Small intestine (tissue), 7 donors: Measurements from ENCODE around the gene PRPF31. TPM values are rescaled to one million over a fixed set of nuclear protein-coding genes. Genes with fewer than 3 reads are reported as not detected.
A peak's percentile ranks its signal among the peaks of the same experiment; 100 is the strongest.

ENCODE experiments used
- DNase-seq, 2 donors: peaks; one replicate each; pipeline versions ENCODE4 v3.0.0 to v3.0.0-alpha.2; 2013
- FAIRE-seq: peaks from 2 replicates; lab custom pipeline; 2012; peaks lifted over from hg19 to GRCh38; lab: Jason Lieb, UNC
- H3K27ac ChIP-seq, 3 donors: one replicate each; pipeline ENCODE4 v1.5.1; 2013; ENCODE audit warnings: low read length in 2 of 3, mild to moderate bottlenecking in 2 of 3, control low read depth in 1 of 3, inconsistent platforms in 1 of 3, low read depth in 1 of 3, moderate library complexity in 1 of 3
- H3K27me3 ChIP-seq, 3 donors: one replicate each; pipeline ENCODE4 v1.6.1; 2013; ENCODE audit warnings: low read length in 3 of 3, inconsistent platforms in 1 of 3; ENCODE audit not compliant: control insufficient read depth in 3 of 3, insufficient read depth in 3 of 3
- H3K36me3 ChIP-seq, 3 donors: one replicate each; pipeline ENCODE4 v1.6.1; 2013; ENCODE audit warnings: low read length in 3 of 3, inconsistent platforms in 1 of 3, low read depth in 1 of 3, mild to moderate bottlenecking in 1 of 3, moderate library complexity in 1 of 3; ENCODE audit not compliant: control insufficient read depth in 3 of 3, insufficient read depth in 2 of 3
- H3K4me1 ChIP-seq, 3 donors: one replicate each; pipeline ENCODE4 v1.6.1; 2013; ENCODE audit warnings: low read length in 2 of 3, inconsistent platforms in 1 of 3, low read depth in 1 of 3, mild to moderate bottlenecking in 1 of 3, moderate library complexity in 1 of 3; ENCODE audit not compliant: control insufficient read depth in 3 of 3, insufficient read depth in 2 of 3
- H3K4me3 ChIP-seq, 3 donors: one replicate each; pipeline ENCODE4 v1.5.1; 2013; ENCODE audit warnings: low read length in 3 of 3, control low read depth in 1 of 3, inconsistent platforms in 1 of 3, low read depth in 1 of 3, mild to moderate bottlenecking in 1 of 3, moderate library complexity in 1 of 3
- H3K9me3 ChIP-seq, 2 donors: one replicate each; pipeline ENCODE4 v1.6.1; 2013; ENCODE audit warnings: low read depth in 1 of 2, low read length in 1 of 2; ENCODE audit not compliant: control insufficient read depth in 2 of 2, insufficient read depth in 1 of 2
- WGBS, 3 donors: extraction: QIAGEN DNeasy Blood & Tissue Kit; methylation state at CpG; one replicate each; pipeline ENCODE4 v1.1.7; 2013; 5-methylcytosine and 5-hydroxymethylcytosine counted together
- polyA plus RNA-seq, 4 donors: library from polyadenylated mRNA; stranded (reverse) in 3 of 4; unstranded in 1 of 4; fragments of 200-250 nt in 3 of 4; fragments of 120-200 nt in 1 of 4; gene quantifications; one replicate each; pipeline versions ENCODE4 v1.2.1 to v1.2.3, GENCODE V29; 2013
- donor health status: healthy with polysubstance abuse.
- donor health status: control.
- donor health status: control.
- donor health status: Bipolar disorder and iron deficiency.
- donor health status: healthy.

Gene PRPF31
- polyA plus RNA-seq, 4 donors: 44.3 to 57.0 (median 47.4) TPM

- Histone ChIP-seq H3K36me3 (peaks cover 12 to 41% (median 15%) of the 10 kb centered on the region in 3 donors), H3K4me3 (peak within 1 kb of the TSS; percentile 42 to 85 (median 64)), H3K4me1 (peaks cover 5 to 45% (median 20%) of the 10 kb centered on the region in 3 donors), H3K27me3 (no peaks in the 10 kb centered on the region), H3K27ac (peak within 1 kb of the TSS; percentile 87 to 91 (median 90)), H3K9me3 (no peaks in the 10 kb centered on the region)
- WGBS, 3 donors: 0% methylated on average over 71 to 72 of the region's 72 CpGs
- DNase-seq (peak; percentile 100), FAIRE-seq (peak; percentile 91)
Measured at GRCh38 chr19:54159352-54160181, 44.0 kb downstream of the PRPF31 start, which contains the start of gene LENG1. Gene LENG1, minus strand, starts transcription at chr19:54159721. Its CDS starts 26 bp downstream, at chr19:54159695.

GRCh38 chr19:54160182-54160811, 44.7 kb downstream of the PRPF31 start:
- Histone ChIP-seq H3K4me3 (peak overlapping the region in 2 of 3 donors; percentile 29 to 57), H3K36me3 (peaks cover 7 to 38% (median 9%) of the 10 kb centered on the region in 3 donors), H3K27ac (peak overlapping the region; percentile 53 to 91 (median 85)), H3K27me3 (no peaks in the 10 kb centered on the region), H3K4me1 (peaks cover 7 to 50% (median 20%) of the 10 kb centered on the region in 3 donors), H3K9me3 (no peaks in the 10 kb centered on the region)
- DNase-seq (peak in 1 of 2 donors; percentile 27), FAIRE-seq (no peak)
- WGBS, 3 donors: 2 to 3% (median 2%) methylated on average over 28 of the region's 28 CpGs

- H3K27me3 ChIP-seq: no peaks in the 10 kb centered on the region
- peaks cover 7 to 55% (median 20%) of the 10 kb centered on the region in 3 donors for H3K4me1 ChIP-seq
- FAIRE-seq: no peak
- peak overlapping the region in 1 of 3 donors; percentile 57 for H3K4me3 ChIP-seq
- 23 to 41% (median 36%) methylated on average over 13 of the region's 13 CpGs for WGBS, 3 donors
- H3K36me3 ChIP-seq: peaks cover 4 to 35% (median 4%) of the 10 kb centered on the region in 3 donors
- no peaks in the 10 kb centered on the region for H3K9me3 ChIP-seq
- peak overlapping the region in 2 of 3 donors; percentile 85 to 91 for H3K27ac ChIP-seq
- DNase-seq: no peak
Measured at GRCh38 chr19:54160854-54161253, 45.3 kb downstream of the PRPF31 start.

GRCh38 chr19:54162241-54162805, 46.8 kb downstream of the PRPF31 start:
- peaks cover 7 to 55% (median 20%) of the 10 kb centered on the region in 3 donors for H3K4me1 ChIP-seq
- FAIRE-seq: no peak
- H3K27me3 ChIP-seq: no peaks in the 10 kb centered on the region
- peak overlapping the region; percentile 82 to 95 (median 83) for H3K27ac ChIP-seq
- H3K9me3 ChIP-seq: no peaks in the 10 kb centered on the region
- peaks cover 0 to 23% (median 0%) of the 10 kb centered on the region in 3 donors for H3K36me3 ChIP-seq
- DNase-seq: peak; percentile 92 to 93
- WGBS, 3 donors: 1 to 3% (median 2%) methylated on average over 28 to 34 of the region's 35 CpGs
- peak overlapping the region in 2 of 3 donors; percentile 32 to 39 for H3K4me3 ChIP-seq

GRCh38 chr19:54162884-54163283, 47.3 kb downstream of the PRPF31 start:
- H3K9me3 ChIP-seq: no peaks in the 10 kb centered on the region
- H3K27me3 ChIP-seq: no peaks in the 10 kb centered on the region
- no peak for FAIRE-seq
- DNase-seq: no peak
- peak overlapping the region in 2 of 3 donors; percentile 7 to 39 for H3K4me3 ChIP-seq
- 49 to 64% (median 50%) methylated on average over 14 of the region's 14 CpGs for WGBS, 3 donors
- peaks cover 0 to 18% (median 0%) of the 10 kb centered on the region in 3 donors for H3K36me3 ChIP-seq
- peaks cover 7 to 55% (median 20%) of the 10 kb centered on the region in 3 donors for H3K4me1 ChIP-seq
- H3K27ac ChIP-seq: peak overlapping the region; percentile 82 to 95 (median 83)

GRCh38 chr19:54164369-54165068, 49.0 kb downstream of the PRPF31 start:
- FAIRE-seq: no peak
- WGBS, 3 donors: 12 to 16% (median 12%) methylated on average over 37 of the region's 37 CpGs

GRCh38 chr19:54165222-54165621, 49.7 kb downstream of the PRPF31 start:
- Histone ChIP-seq H3K4me3 (no peak overlapping the region), H3K4me1 (peaks cover 2 to 45% (median 14%) of the 10 kb centered on the region in 3 donors), H3K36me3 (peaks cover 0 to 25% (median 0%) of the 10 kb centered on the region in 3 donors), H3K27me3 (no peaks in the 10 kb centered on the region), H3K27ac (no peak overlapping the region), H3K9me3 (no peaks in the 10 kb centered on the region)
- FAIRE-seq (no peak), DNase-seq (no peak)
- 45 to 87% (median 55%) methylated on average over 25 of the region's 25 CpGs for WGBS, 3 donors

More at GRCh38 chr19:54164369-54165068, 49.0 kb downstream of the PRPF31 start:
- Histone ChIP-seq H3K27ac (no peak overlapping the region), H3K4me1 (peaks cover 2 to 48% (median 14%) of the 10 kb centered on the region in 3 donors), H3K27me3 (no peaks in the 10 kb centered on the region), H3K36me3 (peaks cover 0 to 20% (median 0%) of the 10 kb centered on the region in 3 donors), H3K9me3 (no peaks in the 10 kb centered on the region), H3K4me3 (no peak overlapping the region)
- peak; percentile 81 to 89 for DNase-seq
